LNCAP (cell line): ENCODE results near the gene KAZN.

Experiments
- CTCF ChIP-seq: fragments of 450-650 bp; IDR thresholded peaks from 2 replicates; pipeline ENCODE4 v1.5.1; 2017; ENCODE audit warnings: mild to moderate bottlenecking

Gene KAZN

GRCh38 chr1:14745789-14746188 lies 147.3 kb downstream of the KAZN start:
- no peak for TF ChIP-seq CTCF

GRCh38 chr1:14746393-14746792 lies 147.9 kb downstream of the KAZN start:
- no peak for TF ChIP-seq CTCF

GRCh38 chr1:14748151-14748550 lies 149.7 kb downstream of the KAZN start:
- no peak for TF ChIP-seq CTCF

GRCh38 chr1:14748977-14749376 lies 150.5 kb downstream of the KAZN start:
- no peak for TF ChIP-seq CTCF

GRCh38 chr1:14750490-14750889 lies 152.0 kb downstream of the KAZN start:
- TF ChIP-seq CTCF: no peak

- no peak for TF ChIP-seq CTCF
Observed at GRCh38 chr1:14755518-14756252, 157.2 kb downstream of the KAZN start.

- no peak for TF ChIP-seq CTCF
Observed at GRCh38 chr1:14756589-14757285, 158.3 kb downstream of the KAZN start.
